HEK293 (cell line): ENCODE results near the gene PPP1R8.
A peak's percentile ranks its signal among the peaks of the same experiment; 100 is the strongest.

Source experiments
- CTCF ChIA-PET: fragments of 350-600 bp; formaldehyde crosslinking; extraction: SDS; loops from one replicate; lab custom pipeline; 2021; ENCODE audit warnings: antibody characterized with exemption; lab: Yijun Ruan, JAX
- POLR2A ChIA-PET: fragments of 300-600 bp; formaldehyde crosslinking; extraction: SDS; loops from one replicate; lab custom pipeline; 2020; ENCODE audit warnings: antibody characterized with exemption, inconsistent platforms; lab: Yijun Ruan, JAX
- H3K27ac ChIP-seq: fragments of 200-500 bp; sonication (Bioruptor generic); 2 replicates; pipeline ENCODE4 v1.5.1; 2014; ENCODE audit warnings: low read depth, low read length, control low read depth, inconsistent platforms; ENCODE audit errors: extremely low read depth
- H3K36me3 ChIP-seq, 2 experiments: fragments of 200-500 bp in 1 of 2; sonication (Bioruptor generic) in 1 of 2; 1 replicate in 1 of 2; 2 replicates in 1 of 2; pipeline ENCODE4 v1.5.1; 2014 to 2017; ENCODE audit warnings: inconsistent platforms in 2 of 2, low read length in 2 of 2; ENCODE audit not compliant: control insufficient read depth in 2 of 2, insufficient read depth in 1 of 2
- H3K4me1 ChIP-seq: fragments of 200-500 bp; sonication (Bioruptor generic); 2 replicates; pipeline ENCODE4 v1.5.1; 2014; ENCODE audit warnings: mild to moderate bottlenecking, low read length, inconsistent platforms; ENCODE audit not compliant: control insufficient read depth, insufficient read depth
- H3K4me3 ChIP-seq: 2 replicates; pipeline ENCODE4 v1.5.1; 2011; ENCODE audit warnings: low read depth, mild to moderate bottlenecking, control low read depth, low read length, moderate library complexity
- H3K9me3 ChIP-seq: fragments of 200-500 bp; sonication (Bioruptor generic); 2 replicates; pipeline ENCODE4 v1.5.1; 2014; ENCODE audit warnings: low read depth, low read length, inconsistent platforms; ENCODE audit not compliant: control insufficient read depth, insufficient read depth
- HIC1 ChIP-seq: fragments of 450-650 bp; formaldehyde crosslinking; IDR thresholded peaks from 2 replicates; pipeline ENCODE4 v1.5.1; 2016; ENCODE audit warnings: missing biosample characterization, missing genetic modification characterization
- OSR2 ChIP-seq: fragments of 450-650 bp; formaldehyde crosslinking; IDR thresholded peaks from 2 replicates; pipeline ENCODE4 v1.5.1; 2016; ENCODE audit warnings: missing biosample characterization, missing genetic modification characterization
- PRDM2 ChIP-seq: fragments of 450-650 bp; formaldehyde crosslinking; IDR thresholded peaks from 2 replicates; pipeline ENCODE4 v1.5.1; 2016; ENCODE audit warnings: missing biosample characterization, missing genetic modification characterization, borderline replicate concordance
- PRDM4 ChIP-seq: fragments of 450-650 bp; formaldehyde crosslinking; IDR thresholded peaks from 2 replicates; pipeline ENCODE4 v1.5.1; 2017; ENCODE audit warnings: missing biosample characterization, missing genetic modification characterization
- SCRT2 ChIP-seq: fragments of 450-650 bp; formaldehyde crosslinking; IDR thresholded peaks from 2 replicates; pipeline ENCODE4 v1.5.1; 2016; ENCODE audit warnings: missing biosample characterization, missing genetic modification characterization
- ZNF114 ChIP-seq: fragments of 450-650 bp; formaldehyde crosslinking; IDR thresholded peaks from 2 replicates; pipeline ENCODE4 v1.5.0; 2017; ENCODE audit warnings: missing biosample characterization, missing genetic modification characterization
- ZNF121 ChIP-seq: fragments of 450-650 bp; formaldehyde crosslinking; IDR thresholded peaks from 2 replicates; pipeline ENCODE4 v1.5.1; 2016; ENCODE audit warnings: missing biosample characterization, missing genetic modification characterization
- ZNF169 ChIP-seq: fragments of 450-650 bp; formaldehyde crosslinking; IDR thresholded peaks from 2 replicates; pipeline ENCODE4 v1.5.1; 2016; ENCODE audit warnings: missing biosample characterization, missing genetic modification characterization
- ZNF37A ChIP-seq: fragments of 450-650 bp; IDR thresholded peaks from 2 replicates; pipeline ENCODE4 v1.5.1; 2018; ENCODE audit warnings: missing biosample characterization, missing genetic modification characterization
- ZNF544 ChIP-seq: fragments of 450-650 bp; formaldehyde crosslinking; IDR thresholded peaks from 2 replicates; pipeline ENCODE4 v1.5.0; 2017; ENCODE audit warnings: missing biosample characterization, missing genetic modification characterization
- ZNF571 ChIP-seq: fragments of 450-650 bp; formaldehyde crosslinking; IDR thresholded peaks from 2 replicates; pipeline ENCODE4 v1.5.0; 2017; ENCODE audit warnings: missing biosample characterization, missing genetic modification characterization
- ZNF585B ChIP-seq: fragments of 450-650 bp; formaldehyde crosslinking; IDR thresholded peaks from 2 replicates; pipeline ENCODE4 v1.5.1; 2016; ENCODE audit warnings: missing biosample characterization, missing genetic modification characterization
- ZNF621 ChIP-seq: fragments of 450-650 bp; formaldehyde crosslinking; IDR thresholded peaks from 2 replicates; pipeline ENCODE4 v1.5.1; 2017; ENCODE audit warnings: missing biosample characterization, missing genetic modification characterization
- ZNF639 ChIP-seq: fragments of 450-650 bp; formaldehyde crosslinking; IDR thresholded peaks from 2 replicates; pipeline ENCODE4 v1.5.1; 2016; ENCODE audit warnings: missing biosample characterization, missing genetic modification characterization
- ZNF677 ChIP-seq: fragments of 450-650 bp; IDR thresholded peaks from 2 replicates; pipeline ENCODE4 v1.5.0; 2018; ENCODE audit warnings: missing biosample characterization, mild to moderate bottlenecking, missing genetic modification characterization, moderate library complexity
- ZNF777 ChIP-seq: fragments of 450-650 bp; formaldehyde crosslinking; IDR thresholded peaks from 2 replicates; pipeline ENCODE4 v1.5.1; 2017; ENCODE audit warnings: missing biosample characterization, missing genetic modification characterization, borderline replicate concordance
- ZSCAN16 ChIP-seq: fragments of 450-650 bp; formaldehyde crosslinking; IDR thresholded peaks from 2 replicates; pipeline ENCODE4 v1.5.1; 2016; ENCODE audit warnings: missing biosample characterization, missing genetic modification characterization

The PPP1R8 gene

GRCh38 chr1:27887215-27888021 is 56.8 kb downstream of the PPP1R8 start:
- ChIA-PET POLR2A (no interaction called here), CTCF (no interaction called here)
- Histone ChIP-seq H3K36me3 (peaks cover 0 to 87% of the 10 kb centered on the region in 2 experiments; a peak in 2 of 3 replicates), H3K9me3 (no peaks in the 10 kb centered on the region), H3K4me1 (no peaks in the 10 kb centered on the region), H3K27ac (no peak overlapping the region)
- TF ChIP-seq SCRT2: peak; percentile 35
- no peak for TF ChIP-seq ZNF585B (tag by site-specific recombination)
- TF ChIP-seq, all 188 proteins: peak for 1
- no peak overlapping the region for H3K4me3 ChIP-seq

- POLR2A ChIA-PET: no interaction called here
- H3K36me3 ChIP-seq: peaks cover 12 to 89% of the 10 kb centered on the region in 2 experiments; a peak in 2 of 3 replicates
- H3K4me1 ChIP-seq: no peaks in the 10 kb centered on the region
- no peak overlapping the region for H3K4me3 ChIP-seq
- TF ChIP-seq ZSCAN16 (tag by site-specific recombination) (no peak), ZNF114 (tag by site-specific recombination) (no peak), HIC1 (tag by site-specific recombination) (no peak), ZNF571 (tag by site-specific recombination) (no peak), ZNF677 (tag by site-specific recombination) (no peak), ZNF621 (tag by site-specific recombination) (no peak), ZNF121 (tag by site-specific recombination) (no peak), ZNF544 (tag by site-specific recombination) (no peak), PRDM2 (tag by site-specific recombination) (no peak), ZNF37A (tag by site-specific recombination) (no peak), ZNF777 (no peak), ZNF169 (tag by site-specific recombination) (no peak), ZNF639 (tag by site-specific recombination) (no peak), OSR2 (no peak), PRDM4 (no peak)
- TF ChIP-seq, all 188 proteins: peak for 0
- Histone ChIP-seq H3K9me3 (no peaks in the 10 kb centered on the region), H3K27ac (no peak overlapping the region)
- CTCF ChIA-PET: no interaction called here
Observed at GRCh38 chr1:27889506-27889905, 58.9 kb downstream of the PPP1R8 start.
